ENCODE data around the gene DMD. TPM values are rescaled to one million over a fixed set of nuclear protein-coding genes. Genes with fewer than 3 reads are reported as not detected.

Gene DMD
- total and polyA plus RNA-seq, 2 of the 13 experiments (the other 11 are each of a cell fraction or from before 2014, with no cell fraction given): 17.6 to 25.9 TPM

DNA sequence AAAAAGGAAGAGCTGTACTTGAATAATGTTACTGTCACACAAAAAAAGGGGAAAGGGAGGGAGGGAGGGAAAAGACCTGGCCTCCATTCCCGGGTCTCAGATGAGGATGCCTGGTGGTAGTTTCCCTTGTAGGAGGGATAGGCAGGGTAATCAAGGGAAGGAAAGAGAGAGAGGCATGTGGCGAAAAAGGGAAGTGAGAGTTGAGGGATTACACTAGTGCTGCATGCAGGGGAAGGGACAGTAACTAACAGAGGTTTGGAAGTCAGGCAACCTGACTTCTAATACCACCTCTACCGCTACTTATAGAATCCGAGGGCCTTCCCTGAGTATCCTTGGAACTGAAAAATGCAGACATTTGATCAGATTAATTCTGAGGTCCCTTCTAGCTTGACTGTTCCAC is 1317.8 kb downstream of the DMD start:
- no peak overlapping the region for H3K4me2 ChIP-seq (ENCODE audit: low read depth, low read length)
- no peaks in the 10 kb centered on the region for H3K79me2 ChIP-seq (ENCODE audit: insufficient read depth, low read length)
- FAIRE-seq: no peak
- in situ Hi-C loops (cut with HindIII; ENCODE audit: extremely low pct_ligation_motif_present, low pct_unique_long_range_greater_than_20kb) (no loop called here), intact Hi-C loops (cut with micrococcal nuclease; ENCODE audit: unreplicated experiment) (no loop called here)
- H4K20me1 ChIP-seq (ENCODE audit: insufficient read depth, low read length): no peaks in the 10 kb centered on the region
- H3K27ac ChIP-seq (ENCODE audit: extremely low read length, insufficient read depth, low read length): no peak overlapping the region
- WGBS (ENCODE audit: low lambda C conversion rate): 25% methylated on average over 4 of the region's 4 CpGs
- TF ChIP-seq HOXA9 (CRISPR knock-in tag; IDR thresholded peaks at IDR 0.05; ENCODE audit: borderline replicate concordance): no peak
- no peak for TF ChIP-seq NR2F2 (IDR thresholded peaks at IDR 0.05; ENCODE audit: borderline replicate concordance, low read depth)
- no peak for TF ChIP-seq TAF1 (CRISPR knock-in tag; IDR thresholded peaks at IDR 0.05)
- no peak for TF ChIP-seq MIXL1 (CRISPR knock-in tag; IDR thresholded peaks at IDR 0.05)
- no peaks in the 10 kb centered on the region for H3K27me3 ChIP-seq (ENCODE audit: control insufficient read depth in 1 of 2, insufficient read depth in 2 of 2, low read length in 2 of 2)
- H3K4me3 ChIP-seq (replicated peaks in 1 of 3; ENCODE audit: insufficient read depth in 1 of 3, low read depth in 2 of 3, low read length in 3 of 3): no peak overlapping the region
- no peak for ATAC-seq
- H3K4me1 ChIP-seq (ENCODE audit: insufficient read depth, low read length): no peaks in the 10 kb centered on the region
- no TSS peak for BruUV-seq (replicated peaks)
- H3K9ac ChIP-seq (ENCODE audit: insufficient read depth, low read depth, low read length): no peak overlapping the region
- H2AFZ ChIP-seq (ENCODE audit: low read length): no peak overlapping the region
- POLR2A ChIA-PET: no interaction called here
- DNase-seq (ENCODE audit: low spot score): no peak
- no peaks in the 10 kb centered on the region for H3K9me3 ChIP-seq (ENCODE audit: low read length)
- CTCF ChIA-PET (ENCODE audit: low intra/inter-chr PET ratio, low total read pairs): no interaction called here
- no peaks in the 10 kb centered on the region for H3K36me3 ChIP-seq (replicated peaks in 1 of 2; ENCODE audit: control insufficient read depth in 1 of 2, insufficient read depth in 2 of 2, low read length in 2 of 2)

DNA sequence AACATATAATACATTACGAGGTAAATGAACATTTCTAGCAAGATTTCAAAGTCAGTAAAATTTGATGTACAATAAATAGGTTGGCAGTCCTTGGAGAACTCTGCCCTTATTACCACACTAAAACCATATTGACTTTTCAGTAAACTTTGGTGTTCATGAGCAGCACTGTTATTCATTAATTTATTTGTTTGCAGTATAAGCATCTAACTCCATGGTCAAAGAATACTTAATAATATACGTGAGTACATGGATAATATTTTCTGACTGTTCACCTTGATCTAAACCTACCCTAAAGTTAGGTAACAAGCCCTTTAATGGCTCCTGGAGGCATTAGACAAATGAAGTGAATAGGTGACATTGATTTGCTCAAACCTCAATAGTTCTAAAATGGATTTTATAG is 1322.3 kb downstream of the DMD start:
- CTCF ChIA-PET (ENCODE audit: low intra/inter-chr PET ratio, low total read pairs): no interaction called here
- no peak for ATAC-seq
- Histone ChIP-seq H3K27me3 (ENCODE audit: control insufficient read depth in 1 of 2, insufficient read depth in 2 of 2, low read length in 2 of 2) (no peaks in the 10 kb centered on the region), H3K9ac (ENCODE audit: insufficient read depth, low read depth, low read length) (no peak overlapping the region), H3K4me3 (replicated peaks in 1 of 3; ENCODE audit: insufficient read depth in 1 of 3, low read depth in 2 of 3, low read length in 3 of 3) (no peak overlapping the region), H3K4me2 (ENCODE audit: low read depth, low read length) (0 out of 2 replicates have a peak overlapping the region, but pooled peaks have one; percentile 12), H2AFZ (ENCODE audit: low read length) (no peak overlapping the region), H3K4me1 (ENCODE audit: insufficient read depth, low read length) (no peaks in the 10 kb centered on the region), H4K20me1 (ENCODE audit: insufficient read depth, low read length) (no peaks in the 10 kb centered on the region), H3K9me3 (ENCODE audit: low read length) (no peaks in the 10 kb centered on the region), H3K27ac (ENCODE audit: extremely low read length, insufficient read depth, low read length) (no peak overlapping the region), H3K79me2 (ENCODE audit: insufficient read depth, low read length) (no peaks in the 10 kb centered on the region), H3K36me3 (replicated peaks in 1 of 2; ENCODE audit: control insufficient read depth in 1 of 2, insufficient read depth in 2 of 2, low read length in 2 of 2) (no peaks in the 10 kb centered on the region)
- WGBS (ENCODE audit: low lambda C conversion rate): 3% methylated on average over 2 of the region's 2 CpGs
- no TSS peak for BruUV-seq (replicated peaks)
- FAIRE-seq: no peak
- no peak for DNase-seq (ENCODE audit: low spot score)
- in situ Hi-C loops (cut with HindIII; ENCODE audit: extremely low pct_ligation_motif_present, low pct_unique_long_range_greater_than_20kb) (no loop called here), intact Hi-C loops (cut with micrococcal nuclease; ENCODE audit: unreplicated experiment) (no loop called here)
- TF ChIP-seq ZNF614 (CRISPR knock-in tag; IDR thresholded peaks at IDR 0.05; ENCODE audit: borderline replicate concordance) (no peak), ZBTB20 (CRISPR knock-in tag; IDR thresholded peaks at IDR 0.05; ENCODE audit: borderline replicate concordance, low read depth) (no peak), RORA (CRISPR knock-in tag; IDR thresholded peaks at IDR 0.05) (no peak), ZNF510 (CRISPR knock-in tag; IDR thresholded peaks at IDR 0.05; ENCODE audit: low read depth) (no peak), MAF1 (CRISPR knock-in tag; IDR thresholded peaks at IDR 0.05; ENCODE audit: borderline replicate concordance) (no peak), ZKSCAN5 (CRISPR knock-in tag; IDR thresholded peaks at IDR 0.05) (no peak), HNRNPH1 (optimal IDR thresholded peaks at IDR 0.05; ENCODE audit: low read depth, low read length) (no peak), TEAD3 (CRISPR knock-in tag; optimal IDR thresholded peaks at IDR 0.05; ENCODE audit: borderline replicate concordance) (no peak), NFE2 (CRISPR knock-in tag; IDR thresholded peaks at IDR 0.05) (no peak), RELA (CRISPR knock-in tag; IDR thresholded peaks at IDR 0.05) (no peak)
- TF ChIP-seq, protein P1, sequence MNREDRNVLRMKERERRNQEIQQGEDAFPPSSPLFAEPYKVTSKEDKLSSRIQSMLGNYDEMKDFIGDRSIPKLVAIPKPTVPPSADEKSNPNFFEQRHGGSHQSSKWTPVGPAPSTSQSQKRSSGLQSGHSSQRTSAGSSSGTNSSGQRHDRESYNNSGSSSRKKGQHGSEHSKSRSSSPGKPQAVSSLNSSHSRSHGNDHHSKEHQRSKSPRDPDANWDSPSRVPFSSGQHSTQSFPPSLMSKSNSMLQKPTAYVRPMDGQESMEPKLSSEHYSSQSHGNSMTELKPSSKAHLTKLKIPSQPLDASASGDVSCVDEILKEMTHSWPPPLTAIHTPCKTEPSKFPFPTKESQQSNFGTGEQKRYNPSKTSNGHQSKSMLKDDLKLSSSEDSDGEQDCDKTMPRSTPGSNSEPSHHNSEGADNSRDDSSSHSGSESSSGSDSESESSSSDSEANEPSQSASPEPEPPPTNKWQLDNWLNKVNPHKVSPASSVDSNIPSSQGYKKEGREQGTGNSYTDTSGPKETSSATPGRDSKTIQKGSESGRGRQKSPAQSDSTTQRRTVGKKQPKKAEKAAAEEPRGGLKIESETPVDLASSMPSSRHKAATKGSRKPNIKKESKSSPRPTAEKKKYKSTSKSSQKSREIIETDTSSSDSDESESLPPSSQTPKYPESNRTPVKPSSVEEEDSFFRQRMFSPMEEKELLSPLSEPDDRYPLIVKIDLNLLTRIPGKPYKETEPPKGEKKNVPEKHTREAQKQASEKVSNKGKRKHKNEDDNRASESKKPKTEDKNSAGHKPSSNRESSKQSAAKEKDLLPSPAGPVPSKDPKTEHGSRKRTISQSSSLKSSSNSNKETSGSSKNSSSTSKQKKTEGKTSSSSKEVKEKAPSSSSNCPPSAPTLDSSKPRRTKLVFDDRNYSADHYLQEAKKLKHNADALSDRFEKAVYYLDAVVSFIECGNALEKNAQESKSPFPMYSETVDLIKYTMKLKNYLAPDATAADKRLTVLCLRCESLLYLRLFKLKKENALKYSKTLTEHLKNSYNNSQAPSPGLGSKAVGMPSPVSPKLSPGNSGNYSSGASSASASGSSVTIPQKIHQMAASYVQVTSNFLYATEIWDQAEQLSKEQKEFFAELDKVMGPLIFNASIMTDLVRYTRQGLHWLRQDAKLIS (CRISPR knock-in tag; IDR thresholded peaks at IDR 0.05): no peak
- POLR2A ChIA-PET: no interaction called here

Data from HepG2 (cell line).